Retinal pigment epithelial cell (primary cell): ENCODE measurements around the gene MRPL28.

Source experiments
- DNase-seq: peaks from one replicate; pipeline ENCODE4 v3.0.0-alpha.2; 2010; ENCODE audit warnings: low read depth
- H3K4me3 ChIP-seq: 2 replicates; pipeline ENCODE4 v1.5.1; 2011; ENCODE audit warnings: mild to moderate bottlenecking, low read length, control low read depth, moderate library complexity
- CTCF ChIP-seq: conservative IDR thresholded peaks from 2 replicates; pipeline ENCODE4 v1.5.1; 2011; ENCODE audit warnings: low read depth, low read length, control low read depth, inconsistent platforms

MRPL28 gene

GRCh38 chr16:361341-361871 lies 8.9 kb downstream of the MRPL28 start:
- TF ChIP-seq CTCF: no peak
- no peak overlapping the region for H3K4me3 ChIP-seq

GRCh38 chr16:360698-361336 lies 9.5 kb downstream of the MRPL28 start:
- no peak for TF ChIP-seq CTCF
- no peak for DNase-seq
- no peak overlapping the region for H3K4me3 ChIP-seq

More at GRCh38 chr16:361341-361871, 8.9 kb downstream of the MRPL28 start:
- DNase-seq: no peak

DNA sequence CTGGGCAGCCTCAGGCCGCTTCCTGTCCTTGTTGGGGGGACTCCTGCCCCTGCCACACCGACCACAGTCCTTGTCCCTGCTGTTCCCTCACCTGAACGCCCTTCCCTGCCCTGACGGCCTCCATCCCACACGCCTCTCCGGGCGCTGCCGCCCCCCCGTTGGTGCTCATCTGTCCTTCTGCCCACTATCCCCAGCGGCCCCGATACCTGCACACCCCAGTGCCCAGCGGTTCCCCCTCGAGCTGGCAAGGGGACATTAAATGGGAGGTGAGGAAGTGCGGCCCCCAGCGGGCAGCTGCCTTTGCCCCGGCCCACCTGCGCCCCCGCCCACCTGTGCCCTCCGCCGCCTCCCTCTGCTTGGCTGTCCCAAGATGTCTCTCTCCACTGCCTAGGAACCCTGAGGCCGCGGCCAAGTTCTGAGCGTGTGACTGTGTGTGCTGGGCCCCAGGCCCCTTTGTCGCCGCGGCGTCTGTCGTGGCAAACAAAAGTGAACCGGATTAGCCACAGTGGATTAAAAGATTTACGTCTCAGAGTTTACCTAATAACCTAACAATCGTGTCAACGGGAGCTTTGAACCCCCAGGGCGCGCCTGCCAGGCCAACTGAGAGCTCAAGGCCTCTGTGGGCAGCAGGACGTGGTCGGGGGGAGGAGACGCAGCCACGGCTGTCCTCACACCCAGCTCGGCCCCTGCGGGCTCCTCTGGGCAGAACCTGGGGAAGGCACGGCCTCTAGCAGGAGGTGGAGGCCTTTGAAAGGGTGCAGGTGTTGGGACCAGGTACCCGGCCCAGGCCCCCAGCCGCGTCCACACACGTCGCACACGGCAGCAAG lies 10.3 kb downstream of the MRPL28 start:
- H3K4me3 ChIP-seq: no peak overlapping the region
- no peak for TF ChIP-seq CTCF
- DNase-seq: peak; percentile 43

GRCh38 chr16:359067-359763 lies 11.1 kb downstream of the MRPL28 start:
- TF ChIP-seq CTCF: no peak
- DNase-seq: no peak
- no peak overlapping the region for H3K4me3 ChIP-seq

GRCh38 chr16:356741-357140 lies 13.6 kb downstream of the MRPL28 start:
- TF ChIP-seq CTCF: no peak
- no peak for DNase-seq
- H3K4me3 ChIP-seq: no peak overlapping the region

- no peak for TF ChIP-seq CTCF
- no peak overlapping the region for H3K4me3 ChIP-seq
- no peak for DNase-seq
Measured at GRCh38 chr16:354971-355461, 15.3 kb downstream of the MRPL28 start.
